ENCODE results near the gene NHERF2.

DNA sequence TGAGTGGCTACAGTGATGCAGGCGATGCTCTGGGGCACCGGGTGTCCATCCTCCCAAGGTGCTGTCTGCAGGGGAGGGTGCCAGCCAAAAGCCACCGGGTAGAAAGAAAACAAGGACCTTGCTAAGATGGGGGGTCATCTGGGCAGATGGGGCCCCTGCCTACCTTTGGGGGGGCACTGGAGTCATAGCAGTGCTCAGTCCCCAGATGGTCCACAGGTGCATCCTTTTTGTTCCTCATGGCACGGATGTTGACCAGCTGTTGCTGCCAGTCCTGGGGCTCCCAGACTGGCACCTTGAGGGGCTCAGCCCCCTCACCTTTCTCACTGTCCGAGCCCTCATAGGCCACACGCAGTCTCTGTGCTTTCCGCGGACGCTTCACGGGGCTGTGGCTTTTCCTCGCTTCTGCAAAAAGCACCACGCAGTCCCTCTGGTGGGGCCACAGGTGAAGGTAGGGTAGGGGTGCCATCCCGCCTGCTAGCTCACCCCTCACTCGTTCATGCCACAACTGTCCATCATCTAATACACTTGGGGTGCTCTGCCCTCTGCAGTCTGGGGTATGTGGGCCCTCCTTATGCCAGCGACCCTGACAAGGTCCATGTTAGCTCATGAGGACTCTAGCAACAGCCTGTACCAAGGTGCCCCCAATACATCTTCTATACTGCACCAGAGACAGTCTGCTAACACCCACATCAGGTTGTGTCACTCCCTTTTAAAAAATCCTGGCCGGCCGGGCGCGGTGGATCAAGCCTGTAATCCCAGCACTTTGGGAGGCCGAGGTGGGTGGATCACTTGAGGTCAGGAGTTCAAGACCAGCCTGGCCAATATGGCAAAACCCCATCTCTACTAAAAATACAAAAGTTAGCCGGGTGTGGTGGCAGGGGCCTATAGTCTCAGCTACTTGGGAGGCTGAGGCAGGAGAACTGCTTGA, 19.5 kb downstream of the NHERF2 start:
- TF ChIP-seq ZNF384 (IDR thresholded peaks at IDR 0.05) (no peak), LEF1 (IDR thresholded peaks at IDR 0.05; ENCODE audit: borderline replicate concordance) (no peak), NFRKB (IDR thresholded peaks at IDR 0.05) (no peak), FOXK2 (IDR thresholded peaks at IDR 0.05) (no peak), BHLHE40 (IDR thresholded peaks at IDR 0.05; ENCODE audit: borderline replicate concordance) (no peak)
